Duodenal mucosa (tissue), 2 donors: ENCODE measurements around the gene CDCA4.
A peak's percentile ranks its signal among the peaks of the same experiment; 100 is the strongest.
"Not testable (repeated sequence)": the region's sequence is repeated elsewhere in the genome, so short reads cannot be mapped to it uniquely, and the experiment has no call there.

Experiments used
- H3K27ac ChIP-seq: one replicate; pipeline ENCODE4 v1.7.0; 2013; ENCODE audit warnings: low read depth, low read length
- H3K27me3 ChIP-seq, 2 donors: one replicate each; pipeline ENCODE4 v1.7.0; 2013; ENCODE audit warnings: low read length in 2 of 2, control low read depth in 1 of 2; ENCODE audit not compliant: insufficient read depth in 2 of 2, control insufficient read depth in 1 of 2
- H3K36me3 ChIP-seq, 2 donors: one replicate each; pipeline ENCODE4 v1.7.0; 2013; ENCODE audit warnings: low read length in 2 of 2, control low read depth in 1 of 2; ENCODE audit not compliant: insufficient read depth in 2 of 2, control insufficient read depth in 1 of 2
- H3K4me1 ChIP-seq, 2 donors: one replicate each; pipeline ENCODE4 v1.7.0; 2013; ENCODE audit warnings: low read length in 2 of 2, control low read depth in 1 of 2; ENCODE audit not compliant: insufficient read depth in 2 of 2, control insufficient read depth in 1 of 2
- H3K4me3 ChIP-seq, 2 donors: one replicate each; pipeline ENCODE4 v1.7.0; 2013; ENCODE audit warnings: low read length in 2 of 2, low read depth in 1 of 2
- H3K9ac ChIP-seq, 2 donors: one replicate each; pipeline ENCODE4 v1.7.0; 2013; ENCODE audit warnings: low read length in 2 of 2, low read depth in 1 of 2
- H3K9me3 ChIP-seq, 2 donors: one replicate each; pipeline ENCODE4 v1.7.0; 2013; ENCODE audit warnings: low read length in 2 of 2, control low read depth in 1 of 2; ENCODE audit not compliant: control insufficient read depth in 1 of 2

CDCA4 gene

GRCh38 chr14:105034315-105035039 lies 13.6 kb upstream of the CDCA4 start:
- no peaks in the 10 kb centered on the region for H3K9me3 ChIP-seq
- H3K4me1 ChIP-seq, result no peaks in the 10 kb centered on the region
- H3K27me3 ChIP-seq, result no peaks in the 10 kb centered on the region
- no peaks in the 10 kb centered on the region for H3K36me3 ChIP-seq
- H3K4me3 ChIP-seq, result no peak overlapping the region
- H3K27ac ChIP-seq, result no peak overlapping the region
- H3K9ac ChIP-seq, result no peak overlapping the region

GRCh38 chr14:105033412-105033900 lies 12.6 kb upstream of the CDCA4 start:
- H3K4me1 ChIP-seq, H3K9me3 ChIP-seq, H3K27me3 ChIP-seq, H3K36me3 ChIP-seq, H3K9ac ChIP-seq, H3K27ac ChIP-seq: not testable (repeated sequence)
- peak overlapping the region; percentile 34 to 55 for H3K4me3 ChIP-seq

GRCh38 chr14:105032451-105032901 lies 11.6 kb upstream of the CDCA4 start:
- not testable (repeated sequence) for H3K27ac ChIP-seq, H3K9me3 ChIP-seq, H3K9ac ChIP-seq, H3K27me3 ChIP-seq, H3K36me3 ChIP-seq, H3K4me1 ChIP-seq
- H3K4me3 ChIP-seq, result peak overlapping the region in 1 of 2 donors; percentile 55

GRCh38 chr14:105030836-105031396 lies 10.0 kb upstream of the CDCA4 start:
- no peak overlapping the region for H3K27ac ChIP-seq
- no peaks in the 10 kb centered on the region for H3K4me1 ChIP-seq
- no peaks in the 10 kb centered on the region for H3K9me3 ChIP-seq
- no peaks in the 10 kb centered on the region for H3K36me3 ChIP-seq
- H3K4me3 ChIP-seq, result no peak overlapping the region
- no peak overlapping the region for H3K9ac ChIP-seq
- no peaks in the 10 kb centered on the region for H3K27me3 ChIP-seq

- no peaks in the 10 kb centered on the region for H3K4me1 ChIP-seq
- no peak overlapping the region for H3K9ac ChIP-seq
- H3K4me3 ChIP-seq, result no peak overlapping the region
- no peaks in the 10 kb centered on the region for H3K27me3 ChIP-seq
- H3K36me3 ChIP-seq, result no peaks in the 10 kb centered on the region
- no peak overlapping the region for H3K27ac ChIP-seq
- no peaks in the 10 kb centered on the region for H3K9me3 ChIP-seq
Measured at GRCh38 chr14:105030194-105030593, 9.3 kb upstream of the CDCA4 start.

- H3K27ac ChIP-seq, result no peak overlapping the region
Measured at GRCh38 chr14:105029402-105029801, 8.5 kb upstream of the CDCA4 start.

GRCh38 chr14:105028251-105028927 lies 7.5 kb upstream of the CDCA4 start:
- Histone ChIP-seq H3K27me3 (no peaks in the 10 kb centered on the region), H3K4me3 (no peak overlapping the region), H3K9me3 (no peaks in the 10 kb centered on the region), H3K36me3 (no peaks in the 10 kb centered on the region), H3K9ac (no peak overlapping the region), H3K4me1 (no peaks in the 10 kb centered on the region), H3K27ac (no peak overlapping the region)

More at GRCh38 chr14:105029402-105029801, 8.5 kb upstream of the CDCA4 start:
- no peaks in the 10 kb centered on the region for H3K36me3 ChIP-seq
- H3K4me3 ChIP-seq, result no peak overlapping the region
- no peaks in the 10 kb centered on the region for H3K27me3 ChIP-seq
- no peak overlapping the region for H3K9ac ChIP-seq
- H3K4me1 ChIP-seq, result no peaks in the 10 kb centered on the region
- no peaks in the 10 kb centered on the region for H3K9me3 ChIP-seq

GRCh38 chr14:105027718-105028117 lies 6.8 kb upstream of the CDCA4 start:
- not testable (repeated sequence) for H3K9ac ChIP-seq, H3K27ac ChIP-seq, H3K36me3 ChIP-seq

GRCh38 chr14:105026802-105027563 lies 6.1 kb upstream of the CDCA4 start:
- Histone ChIP-seq H3K9ac (no peak overlapping the region), H3K36me3 (no peaks in the 10 kb centered on the region), H3K9me3 (no peaks in the 10 kb centered on the region), H3K4me1 (peaks cover 0 to 4% of the 10 kb centered on the region in 2 donors), H3K4me3 (no peak overlapping the region), H3K27me3 (no peaks in the 10 kb centered on the region), H3K27ac (no peak overlapping the region)

More at GRCh38 chr14:105027718-105028117, 6.8 kb upstream of the CDCA4 start:
- not testable (repeated sequence) for H3K9me3 ChIP-seq, H3K4me3 ChIP-seq, H3K27me3 ChIP-seq, H3K4me1 ChIP-seq
